GM19238 (cell line): ENCODE measurements around the gene LEUTX.

Experiments used
- DNase-seq: peaks from one replicate; pipeline ENCODE4 v3.0.0; 2011; ENCODE audit warnings: low spot score; ENCODE audit not compliant: insufficient read length

LEUTX gene

DNA sequence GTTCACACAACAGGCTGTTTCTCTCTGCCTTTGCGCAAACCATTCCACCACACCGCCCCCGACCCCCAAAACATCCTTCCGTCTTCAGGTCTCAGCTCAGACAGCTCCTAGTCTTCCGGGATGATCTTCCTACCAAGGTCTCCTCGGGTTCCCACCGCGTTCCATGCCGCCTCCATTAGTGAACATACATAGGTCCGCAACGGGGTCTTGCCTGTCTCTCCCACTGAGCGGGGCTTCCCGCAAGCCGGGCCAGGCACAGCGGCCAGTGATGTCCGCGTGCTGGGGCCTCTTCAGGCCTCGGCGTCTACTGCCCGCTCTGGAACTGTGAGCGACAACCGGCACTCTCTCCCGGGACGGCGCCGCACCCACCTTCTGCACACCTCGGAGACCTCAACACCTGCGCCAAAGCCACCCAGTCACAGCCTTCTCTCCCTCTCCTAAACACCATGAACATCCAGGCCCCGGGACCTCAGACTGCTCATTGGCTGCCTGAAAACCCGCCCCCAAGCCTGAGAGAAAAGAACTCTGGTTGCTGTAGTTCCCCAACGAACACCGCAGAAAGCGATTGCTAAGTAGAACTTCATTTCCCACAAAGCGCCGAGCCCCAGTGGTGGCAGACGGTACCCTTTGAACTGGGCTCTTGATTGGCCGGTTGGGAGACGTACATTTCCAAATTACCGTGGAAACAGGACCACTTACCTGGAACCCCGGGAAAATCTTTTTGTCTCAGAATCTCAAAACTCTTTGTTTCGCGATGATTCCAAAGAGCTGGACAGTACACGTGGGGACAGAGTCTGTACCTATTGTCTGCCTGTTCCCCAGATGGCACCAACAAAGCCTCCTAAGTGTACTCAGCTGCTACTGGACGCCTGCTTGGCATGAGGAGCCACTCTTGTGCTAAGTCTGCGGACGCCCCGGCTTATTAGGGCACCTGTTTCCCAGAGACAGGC is 45.8 kb downstream of the LEUTX start:
- DNase-seq, result peak; percentile 94

DNA sequence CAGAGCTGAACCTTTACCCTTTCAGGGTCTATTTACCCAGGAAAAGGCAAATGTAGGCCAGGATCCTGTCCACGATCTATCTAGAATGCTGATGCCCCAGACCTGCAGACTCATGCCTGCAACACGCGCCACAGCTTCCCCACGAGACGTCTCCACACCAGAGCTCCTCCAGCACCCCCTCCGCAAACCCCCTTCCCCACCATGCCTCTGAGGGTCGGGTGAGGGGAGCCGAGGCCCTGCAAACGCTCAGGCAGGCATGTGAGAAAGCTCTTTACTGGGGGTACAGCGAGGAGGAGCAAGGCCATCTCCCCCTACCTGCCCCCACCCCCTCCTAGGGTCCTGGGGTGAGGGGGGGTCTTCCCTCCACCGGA is 46.4 kb downstream of the LEUTX start:
- no peak for DNase-seq

GRCh38 chr19:39825531-39826076 is 47.0 kb downstream of the LEUTX start:
- DNase-seq, result no peak

GRCh38 chr19:39826311-39826945 is 47.8 kb downstream of the LEUTX start:
- DNase-seq, result no peak

- no peak for DNase-seq
Measured at GRCh38 chr19:39827216-39827615, 48.6 kb downstream of the LEUTX start.

GRCh38 chr19:39828015-39828653 is 49.5 kb downstream of the LEUTX start:
- no peak for DNase-seq

GRCh38 chr19:39828654-39829032 is 50.0 kb downstream of the LEUTX start:
- DNase-seq, result no peak

DNA sequence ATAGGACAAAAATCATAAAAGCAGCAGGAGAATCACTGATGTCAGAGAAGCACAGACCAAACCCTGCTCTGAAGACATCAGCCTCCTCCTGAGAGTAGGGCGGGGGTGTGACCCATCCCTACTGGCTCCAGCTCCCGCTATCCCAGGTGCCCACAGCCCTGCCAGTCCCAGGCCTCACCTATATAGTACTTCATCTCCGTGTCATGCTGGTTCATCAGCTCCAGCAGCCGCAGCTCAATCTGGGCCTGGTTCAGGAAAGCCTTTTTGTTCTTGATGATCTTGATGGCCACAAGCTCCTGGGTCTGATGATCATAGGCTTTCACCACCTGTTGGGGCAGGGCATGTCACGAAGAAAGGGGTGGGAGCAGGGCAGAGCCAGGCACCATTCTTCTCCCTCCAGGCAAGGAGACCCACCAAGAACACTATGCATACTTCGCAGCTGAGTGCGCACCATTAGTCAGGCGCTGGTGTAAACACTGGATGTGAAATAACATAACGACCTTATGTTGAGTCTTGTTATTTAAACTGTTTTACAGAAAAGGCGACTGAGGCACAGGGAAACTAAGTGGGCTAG is 51.1 kb downstream of the LEUTX start:
- no peak for DNase-seq

GRCh38 chr19:39830406-39830805 is 51.8 kb downstream of the LEUTX start:
- DNase-seq, result no peak

GRCh38 chr19:39830847-39831246 is 52.2 kb downstream of the LEUTX start:
- DNase-seq, result no peak

- no peak for DNase-seq
Measured at GRCh38 chr19:39831679-39832078, 53.0 kb downstream of the LEUTX start.

- no peak for DNase-seq
Measured at GRCh38 chr19:39832341-39833083, 53.9 kb downstream of the LEUTX start.

- DNase-seq, result no peak
Measured at GRCh38 chr19:39833160-39833463, 54.5 kb downstream of the LEUTX start.

DNA sequence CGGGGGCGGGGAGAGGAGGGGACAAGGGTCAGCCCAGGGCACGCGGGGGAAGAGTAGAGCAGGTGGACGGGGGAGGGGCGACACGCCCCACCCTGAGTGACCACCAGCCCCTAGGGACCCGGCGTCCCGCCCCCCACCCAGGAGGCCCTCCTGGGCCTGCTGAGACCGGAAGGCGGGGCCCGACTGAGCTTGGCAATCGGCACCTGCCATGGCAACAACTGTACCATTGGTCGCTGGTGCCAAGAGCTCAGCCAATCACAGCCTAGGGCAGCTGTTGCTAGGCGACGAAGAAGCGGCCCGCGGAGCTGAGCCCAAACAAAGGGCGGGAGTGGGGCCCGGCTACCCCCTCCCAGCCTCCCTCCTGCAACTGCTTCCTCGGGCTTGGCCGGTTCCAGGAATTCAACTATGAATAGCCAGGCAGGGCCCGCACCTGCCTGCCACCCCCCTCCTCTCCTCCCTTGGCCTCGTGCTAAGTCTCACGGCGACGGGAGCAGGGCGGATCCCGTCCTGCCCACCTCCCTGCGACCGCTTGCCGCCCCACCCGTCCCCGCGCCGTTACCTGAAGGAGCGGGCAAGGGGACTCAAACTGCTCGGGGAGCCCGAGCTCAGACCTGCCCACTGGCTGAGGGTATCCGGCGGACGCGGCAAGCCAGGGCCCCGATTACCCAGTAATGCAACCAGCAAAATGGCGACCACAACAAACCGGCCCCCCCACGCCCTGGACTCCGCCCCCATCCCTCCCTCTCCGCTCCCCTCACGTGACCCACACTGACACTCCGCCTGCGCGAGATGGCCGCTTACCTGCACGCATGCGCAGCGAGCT is 55.0 kb downstream of the LEUTX start, which contains the start of gene DYRK1B:
Gene DYRK1B, minus strand, starts transcription at position 699 of the 823 bp plus-strand sequence. CDS start 2,295 bp downstream, outside the sequence.
- DNase-seq, result peak; percentile 99

DNA sequence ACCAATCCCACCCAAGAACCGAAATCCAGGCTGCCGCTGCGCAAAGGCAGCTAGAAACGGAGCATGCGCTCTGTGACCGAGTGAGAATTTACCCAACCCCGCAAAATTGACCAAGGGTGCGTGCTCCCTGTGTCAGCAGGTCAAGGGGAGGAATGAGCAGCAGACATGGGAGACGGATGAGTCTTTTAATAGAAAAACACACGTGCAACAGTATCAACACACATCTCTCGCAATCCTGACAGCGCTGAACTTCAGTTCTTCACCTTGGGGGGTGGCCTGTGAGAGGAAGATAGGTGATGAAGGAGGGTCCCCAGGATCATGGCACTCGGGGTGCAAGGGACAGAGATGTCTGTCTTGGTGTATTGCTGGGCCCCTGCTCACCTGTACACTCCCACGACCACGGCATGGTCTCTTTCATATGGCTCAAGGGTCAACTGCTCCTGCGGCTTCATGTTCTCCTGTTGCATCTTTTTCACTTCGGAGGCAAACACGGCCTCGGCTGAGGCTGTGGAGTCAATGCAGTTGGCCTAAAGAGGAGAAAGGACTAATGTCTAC is 55.7 kb downstream of the LEUTX start:
- no peak for DNase-seq
